ENCODE measurements around the gene WNT11.

The WNT11 gene

DNA sequence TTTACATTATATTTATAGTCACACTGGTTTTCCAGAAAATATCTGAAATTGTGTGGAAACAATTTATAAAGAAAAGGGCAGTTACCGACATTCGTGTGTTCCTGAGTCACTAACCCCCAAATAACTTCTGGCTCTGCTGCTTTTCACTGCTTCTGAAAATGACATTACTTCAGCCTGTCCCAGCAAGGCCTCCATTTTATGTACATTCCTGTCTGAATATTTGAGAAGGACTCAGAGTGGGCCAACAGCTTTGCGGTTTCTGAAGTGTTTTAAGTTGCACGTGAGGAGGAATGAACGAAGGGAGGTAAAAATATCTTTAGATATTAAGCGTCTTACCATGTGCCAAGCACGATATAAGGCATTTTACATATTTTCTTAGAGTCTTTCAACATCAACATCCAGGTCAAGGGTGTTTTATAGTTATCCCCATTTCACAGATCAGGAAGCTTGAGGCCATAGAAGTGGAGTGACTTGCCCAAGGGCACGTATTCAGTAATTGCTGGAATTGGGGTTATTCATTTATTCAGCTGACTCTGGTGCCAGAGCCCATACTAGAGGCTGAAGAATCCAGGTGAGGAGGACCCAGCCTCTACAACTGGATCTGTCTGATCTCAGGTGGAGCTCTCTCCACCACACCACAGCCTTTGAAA, 30.8 kb upstream of the WNT11 start:
- no peak for DNase-seq

DNA sequence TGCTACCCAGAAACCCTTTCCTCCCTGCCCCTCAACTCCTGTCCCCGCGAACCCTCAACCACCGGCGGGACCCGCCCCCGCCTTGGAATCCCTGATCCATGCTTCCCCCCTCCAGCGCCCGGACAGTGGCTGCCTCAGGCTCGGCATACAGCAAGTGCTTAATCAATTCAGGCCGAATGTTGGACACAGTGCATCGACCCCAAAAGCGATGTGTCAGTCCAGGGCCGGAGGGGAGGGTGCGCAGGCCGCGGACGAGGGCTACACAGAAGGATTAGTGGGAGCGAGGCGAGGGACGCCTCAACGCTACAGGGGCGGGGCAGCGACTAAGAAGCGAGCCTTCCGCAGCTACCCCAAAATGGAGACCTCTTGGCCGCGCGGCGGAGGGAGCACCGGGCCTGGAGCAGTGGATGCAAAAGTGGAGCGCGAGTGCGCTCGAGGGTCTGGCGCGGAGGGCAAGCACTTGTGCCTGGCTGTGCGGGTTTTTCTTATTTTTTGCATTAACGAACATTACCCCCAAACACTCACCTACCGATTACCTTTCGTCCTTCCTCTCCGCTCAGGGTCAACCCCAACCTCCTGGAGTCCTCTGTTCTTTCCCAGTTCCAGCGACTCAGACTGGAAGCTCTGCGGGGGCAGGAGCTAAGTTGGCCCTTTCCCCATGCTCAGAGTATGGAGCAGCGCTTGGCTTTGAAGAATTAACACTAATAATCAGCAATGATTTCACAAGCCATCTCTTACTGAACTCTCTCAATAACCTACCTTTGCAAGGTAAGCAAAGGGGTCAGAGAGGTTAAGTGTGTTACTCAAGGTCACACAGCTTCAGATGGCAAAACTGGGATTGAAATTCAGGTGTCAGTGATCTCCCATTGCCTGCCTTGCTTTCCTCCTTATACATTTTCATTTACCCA, 30.0 kb upstream of the WNT11 start:
- DNase-seq: peak; percentile 29

DNA sequence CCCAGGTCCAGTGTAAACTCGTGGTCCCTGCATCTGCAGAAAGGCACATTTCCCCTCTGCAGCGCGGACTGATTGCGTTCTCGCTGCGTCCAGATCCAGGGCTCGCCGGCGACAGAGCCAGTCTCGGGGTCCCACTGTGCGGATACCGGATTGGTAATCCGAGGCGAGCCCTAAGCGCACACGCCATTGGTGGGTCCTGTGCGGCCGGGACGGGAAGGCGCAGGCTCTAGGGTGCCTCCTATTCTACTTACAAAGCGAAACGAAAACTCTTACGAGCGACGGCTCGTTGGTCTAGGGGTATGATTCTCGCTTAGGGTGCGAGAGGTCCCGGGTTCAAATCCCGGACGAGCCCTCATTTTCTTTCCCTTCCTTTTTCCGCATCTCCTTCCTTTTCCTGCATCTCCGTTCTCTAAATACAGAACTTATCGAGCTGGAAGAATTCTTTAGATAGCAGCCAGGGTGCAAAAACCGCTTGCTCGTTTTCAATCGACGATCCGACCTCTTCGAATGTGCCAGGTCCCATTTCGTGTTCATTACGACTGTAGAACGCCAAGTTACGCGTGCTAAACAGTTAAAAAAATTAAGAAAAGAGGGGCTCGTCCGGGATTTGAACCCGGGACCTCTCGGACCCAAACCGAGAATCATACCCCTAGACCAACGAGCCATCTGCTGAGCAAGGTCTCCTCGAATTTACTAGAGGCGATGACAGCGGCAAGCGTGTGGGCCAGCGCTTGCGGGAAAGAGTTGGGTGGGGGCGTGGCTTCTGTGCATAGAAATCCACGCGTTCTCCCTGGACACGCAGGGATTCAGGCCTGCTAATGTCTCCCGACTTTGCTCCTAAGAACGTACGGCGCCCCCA, 29.2 kb upstream of the WNT11 start:
- DNase-seq: peak; percentile 95

DNA sequence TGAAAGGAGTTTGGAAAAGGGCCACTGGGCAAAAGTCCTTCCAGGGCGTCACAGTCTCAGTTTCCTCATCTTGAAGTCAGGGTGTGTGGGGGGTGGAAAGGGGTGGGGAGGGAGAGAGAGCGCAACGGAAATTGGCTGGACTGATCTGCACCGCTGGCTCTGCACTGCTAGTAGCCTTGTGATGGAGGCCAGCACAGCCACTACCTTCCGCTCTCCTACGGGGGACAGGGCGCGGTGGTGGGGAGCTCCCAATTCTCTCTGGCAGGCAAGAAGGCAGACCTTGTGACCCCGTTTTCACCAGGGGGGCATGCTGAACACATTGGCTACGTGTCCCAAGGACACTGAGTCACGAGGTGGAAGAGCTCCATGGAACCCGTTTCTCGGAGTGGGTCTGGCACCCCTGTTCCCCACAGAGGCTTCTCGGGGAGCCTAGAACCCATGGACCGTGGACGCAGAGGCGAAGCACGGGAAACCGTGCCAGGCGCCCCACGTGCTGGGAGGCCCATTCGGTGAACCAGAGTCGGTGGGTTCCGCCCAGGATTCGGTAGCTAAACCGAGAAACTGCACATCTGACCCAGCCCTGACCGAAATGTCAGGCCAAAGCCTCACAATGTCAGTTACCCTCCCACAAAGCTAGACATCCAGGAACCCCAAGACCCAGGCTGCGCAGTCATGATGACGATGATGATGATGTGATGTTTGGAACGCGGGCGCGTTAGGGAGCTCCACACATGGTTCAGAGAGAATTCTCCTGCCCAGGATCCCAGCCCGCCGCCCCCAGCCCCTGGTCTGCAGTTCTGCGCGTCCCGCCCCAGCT, 28.3 kb upstream of the WNT11 start:
- DNase-seq: peak; percentile 39

DNA sequence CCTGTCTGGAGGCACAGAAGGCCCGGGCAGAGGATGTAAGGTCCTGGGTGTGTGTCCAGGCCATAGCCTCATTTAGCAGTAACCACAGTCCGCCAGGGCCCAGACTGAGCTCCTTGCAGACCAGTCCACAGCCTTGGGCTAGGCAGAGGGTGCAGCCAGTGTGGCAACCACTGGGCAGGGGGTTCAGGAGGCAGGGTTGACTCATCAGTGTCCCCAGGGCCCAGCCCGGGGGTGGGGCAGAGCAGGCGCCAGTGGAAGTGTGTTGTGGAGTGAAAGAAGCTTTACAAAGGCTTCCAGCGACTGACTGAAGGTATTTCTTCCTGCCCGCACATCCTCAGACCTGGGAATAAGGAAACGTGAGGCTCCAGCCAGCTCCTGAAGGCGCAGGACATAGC, 27.7 kb upstream of the WNT11 start:
- DNase-seq: no peak

DNA sequence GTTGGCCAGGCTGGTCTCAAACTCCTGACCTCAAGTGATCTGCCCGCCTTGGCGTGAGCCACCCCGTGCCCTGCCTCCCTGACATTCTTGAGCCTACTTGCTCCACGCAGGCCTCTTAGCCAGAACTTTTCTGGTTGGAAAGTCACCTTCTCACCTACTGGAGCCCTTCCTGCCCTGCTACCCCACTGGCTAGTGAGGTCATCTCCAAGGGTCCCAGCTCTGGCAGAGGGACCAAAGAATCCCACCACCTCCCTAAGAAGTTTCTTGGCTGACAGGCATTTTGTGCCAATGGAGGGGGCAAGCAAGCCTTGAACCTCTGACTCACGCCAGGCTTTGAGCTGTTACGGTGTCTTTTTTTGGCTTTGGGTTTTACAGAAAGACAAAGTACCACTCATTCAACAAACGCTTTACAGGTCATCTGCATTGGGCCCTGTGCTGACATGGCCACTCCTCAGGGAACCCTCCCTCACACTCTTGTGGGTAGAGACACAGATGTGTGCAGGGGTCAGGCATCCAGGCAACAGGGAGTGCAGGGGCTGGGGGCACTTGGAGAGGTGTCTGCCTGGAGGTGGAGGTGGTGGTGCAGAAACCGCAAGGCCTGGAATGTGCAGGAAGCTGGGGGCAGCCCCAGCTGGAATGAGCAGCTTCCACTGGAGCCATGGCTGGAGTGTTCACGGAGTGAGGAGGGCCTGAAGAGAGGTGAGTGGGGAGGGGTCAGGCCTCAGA, 27.1 kb upstream of the WNT11 start:
- DNase-seq: no peak

DNA sequence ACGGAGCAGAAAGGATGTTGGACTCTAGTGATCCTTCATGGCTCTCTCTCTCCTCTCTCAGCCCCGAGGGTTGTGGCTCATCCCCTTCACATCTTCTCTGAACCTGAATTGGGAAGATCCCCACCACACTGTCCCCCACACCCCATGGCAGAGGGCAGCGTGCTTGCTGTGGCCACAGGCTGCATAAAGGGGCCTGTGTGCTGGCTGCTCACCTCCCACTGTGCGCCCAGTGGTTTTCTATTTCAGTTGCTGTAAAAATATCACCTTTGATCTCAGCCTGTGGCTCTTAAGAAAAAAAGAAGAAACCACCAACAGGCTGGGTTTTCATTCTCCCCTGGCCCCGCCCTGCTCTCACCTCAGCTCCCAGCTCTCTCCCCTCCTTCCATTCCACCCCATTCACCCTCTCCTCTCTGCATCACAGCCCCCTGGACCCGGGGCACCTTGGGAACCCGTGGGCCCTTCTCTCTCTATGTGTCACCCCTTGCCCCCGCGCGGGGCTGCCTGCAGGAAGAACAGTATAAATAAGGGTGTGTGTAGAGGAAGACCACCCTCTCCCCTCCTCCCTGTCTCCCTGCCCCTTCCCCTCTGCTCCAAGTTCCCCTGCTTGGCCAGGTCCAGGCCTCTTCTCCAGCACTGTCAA, 25.8 kb upstream of the WNT11 start:
- peak; percentile 69 for DNase-seq

DNA sequence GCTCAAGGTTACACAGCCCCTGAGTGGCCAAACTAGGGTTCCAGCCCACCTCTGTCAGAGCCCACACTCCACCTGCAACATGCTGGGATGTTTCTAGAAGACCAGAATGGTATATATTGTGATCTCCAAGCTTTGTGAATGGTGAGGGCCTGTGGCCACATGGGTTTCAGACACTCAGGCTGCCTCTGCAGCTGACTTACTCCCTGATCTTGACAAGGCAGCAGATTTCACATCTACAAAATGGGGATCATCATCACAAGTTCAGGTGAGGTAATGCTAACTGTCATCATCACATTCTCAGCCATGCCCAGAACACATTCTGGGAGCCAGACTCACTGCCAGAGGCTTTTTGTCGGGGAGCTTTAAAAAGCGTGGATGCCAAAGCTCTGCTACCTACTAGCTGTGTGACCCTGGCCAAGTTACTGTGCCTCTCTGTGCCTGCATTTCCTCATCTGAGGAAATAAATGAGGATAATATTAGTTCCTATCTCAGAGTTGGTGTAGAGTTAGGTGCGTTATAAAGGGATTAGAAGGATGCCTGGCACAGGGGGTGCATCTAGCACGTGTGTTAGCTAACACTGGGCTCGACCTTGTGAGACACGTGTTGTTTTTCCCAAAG, 24.9 kb upstream of the WNT11 start:
- no peak for DNase-seq

DNA sequence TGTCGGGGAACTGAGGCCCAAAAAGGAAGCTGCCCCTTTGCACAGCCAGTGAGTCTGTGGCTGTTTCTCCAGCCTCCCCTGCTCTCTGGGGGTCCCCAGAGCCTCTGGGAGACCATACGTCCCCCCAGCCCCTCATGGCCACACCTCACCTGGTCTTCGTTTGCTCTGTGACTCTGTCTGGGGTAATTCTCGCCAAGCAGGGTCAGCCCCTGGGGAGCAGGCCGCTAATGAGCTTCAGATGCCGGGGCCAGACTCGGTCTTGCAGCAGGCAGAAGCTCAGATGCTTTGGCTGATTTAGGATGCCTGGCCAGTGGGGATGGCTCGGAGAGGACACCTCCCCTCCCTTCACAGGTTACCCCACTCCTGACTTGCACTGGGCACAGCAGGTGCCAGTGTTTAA, 24.1 kb upstream of the WNT11 start:
- no peak for DNase-seq

DNA sequence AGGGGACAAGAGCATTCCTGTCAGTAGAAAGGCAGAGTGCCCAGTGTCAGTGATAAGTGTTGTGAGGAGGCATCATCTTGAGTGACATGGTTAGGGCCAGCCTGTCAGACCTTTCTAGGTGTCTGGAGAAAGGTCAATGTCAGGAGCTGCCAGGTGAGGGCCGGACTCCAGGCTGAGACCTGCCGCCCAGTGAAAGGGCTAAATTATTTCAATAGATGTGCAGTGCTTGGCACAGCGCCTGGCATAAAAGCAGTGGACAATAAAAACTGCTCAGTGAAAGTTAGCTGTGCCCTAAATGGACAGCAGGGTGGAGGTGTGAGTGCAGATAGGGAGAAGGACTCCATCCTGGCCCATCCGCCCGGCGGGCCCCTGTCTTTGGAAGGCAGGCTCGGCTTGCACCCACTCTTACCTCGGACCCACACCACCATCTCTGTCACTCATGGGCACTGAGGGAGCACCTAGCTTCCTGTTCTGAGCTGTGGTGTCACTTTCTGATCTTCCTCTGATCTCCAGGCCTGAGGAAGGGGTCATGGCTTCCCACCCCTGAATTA, 23.5 kb upstream of the WNT11 start:
- no peak for DNase-seq

DNA sequence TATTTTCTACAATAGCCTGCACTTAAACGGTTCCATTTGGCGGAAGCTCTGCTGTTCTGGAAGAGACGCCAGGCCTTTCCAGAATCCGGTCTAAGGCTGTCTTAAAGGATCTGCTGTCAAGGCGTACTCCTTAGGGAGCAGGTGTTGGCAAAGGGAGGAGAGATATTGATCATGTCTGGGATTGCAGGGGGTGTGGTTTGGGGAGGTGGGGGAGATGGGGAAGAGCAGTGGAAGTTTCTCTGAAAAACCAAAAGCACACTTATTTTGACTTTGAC, 22.5 kb upstream of the WNT11 start:
- no peak for DNase-seq

DNA sequence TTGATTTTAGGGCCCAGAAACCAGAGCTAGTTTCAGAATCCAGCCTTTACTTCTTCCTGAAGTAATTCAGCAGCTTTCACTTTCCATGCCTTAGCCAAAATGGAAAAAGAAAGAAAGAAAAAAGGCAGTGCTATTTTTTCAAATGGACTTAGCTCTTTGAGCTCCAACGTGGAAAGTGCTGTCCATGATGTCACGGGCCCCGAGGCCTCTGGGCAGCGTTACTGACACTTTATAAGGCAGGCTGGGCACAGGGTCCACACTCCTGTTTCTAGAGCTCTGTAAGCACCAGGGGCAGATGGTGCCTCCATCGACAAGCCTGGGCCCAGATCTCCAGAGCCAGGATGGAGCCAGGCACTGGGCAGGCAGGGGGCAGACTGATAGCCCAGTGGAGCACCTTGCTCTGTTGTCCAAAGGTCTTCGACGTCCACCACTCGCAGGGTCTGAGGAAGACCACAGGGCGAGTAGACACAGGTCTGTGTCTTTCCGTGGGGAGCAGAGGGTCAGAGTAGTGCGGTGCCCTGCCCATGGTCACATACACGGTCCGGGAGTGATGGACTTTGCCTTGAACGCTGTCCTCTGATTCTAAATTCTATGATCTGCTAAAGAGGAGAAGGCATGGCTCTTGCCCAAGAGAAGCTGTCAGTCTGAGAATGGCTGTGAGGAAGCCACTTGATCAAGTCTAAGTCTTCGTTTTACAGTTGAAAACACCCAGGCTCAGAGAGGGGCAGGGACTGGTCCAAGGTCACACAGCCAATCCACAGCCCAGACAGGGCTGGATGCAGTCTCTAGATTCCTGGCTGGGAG, 22.0 kb upstream of the WNT11 start:
- no peak for DNase-seq

DNA sequence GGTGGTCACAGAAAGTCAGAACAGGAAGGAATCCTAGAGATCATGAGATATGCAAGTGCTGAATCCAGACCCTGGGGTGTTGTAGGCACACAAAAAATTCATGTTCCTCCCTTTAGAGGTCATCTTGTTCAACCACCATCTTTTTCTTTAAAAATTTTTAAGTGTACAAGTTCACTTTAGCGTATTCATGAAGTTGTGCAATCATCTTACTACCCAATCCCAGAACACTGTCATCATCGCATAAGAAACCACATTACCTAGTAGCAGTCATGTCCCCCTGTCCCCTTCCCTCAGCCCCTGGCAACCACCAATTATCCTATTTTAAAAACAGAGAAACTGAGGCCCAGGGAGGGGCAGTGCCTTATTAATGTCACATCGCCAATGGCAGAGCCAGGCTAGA, 20.3 kb upstream of the WNT11 start:
- no peak for DNase-seq

DNA sequence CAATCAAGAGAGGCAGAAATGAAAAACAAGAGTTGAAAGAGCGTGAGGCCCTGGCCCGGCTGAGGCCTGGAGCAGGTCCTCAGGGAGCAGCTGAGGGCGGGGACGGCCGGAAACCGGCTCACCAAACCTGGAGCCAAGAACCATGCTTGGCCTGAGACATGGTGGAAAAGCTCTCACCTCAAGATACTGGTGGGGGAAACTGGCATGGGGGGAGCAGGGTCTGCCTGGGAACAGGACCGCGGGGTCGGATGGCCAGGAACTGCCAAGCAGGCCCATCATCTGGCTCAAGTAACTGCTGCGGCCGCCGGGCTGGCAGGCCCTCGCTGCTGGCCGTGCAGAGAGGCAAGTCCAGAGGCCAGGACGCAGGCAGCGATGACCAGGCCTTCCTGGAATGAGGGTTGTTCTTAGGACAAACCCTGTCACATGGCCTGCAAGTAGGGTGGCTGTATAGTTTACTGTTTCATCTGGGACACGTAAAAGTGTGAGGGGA, 18.9 kb upstream of the WNT11 start:
- DNase-seq: no peak

DNA sequence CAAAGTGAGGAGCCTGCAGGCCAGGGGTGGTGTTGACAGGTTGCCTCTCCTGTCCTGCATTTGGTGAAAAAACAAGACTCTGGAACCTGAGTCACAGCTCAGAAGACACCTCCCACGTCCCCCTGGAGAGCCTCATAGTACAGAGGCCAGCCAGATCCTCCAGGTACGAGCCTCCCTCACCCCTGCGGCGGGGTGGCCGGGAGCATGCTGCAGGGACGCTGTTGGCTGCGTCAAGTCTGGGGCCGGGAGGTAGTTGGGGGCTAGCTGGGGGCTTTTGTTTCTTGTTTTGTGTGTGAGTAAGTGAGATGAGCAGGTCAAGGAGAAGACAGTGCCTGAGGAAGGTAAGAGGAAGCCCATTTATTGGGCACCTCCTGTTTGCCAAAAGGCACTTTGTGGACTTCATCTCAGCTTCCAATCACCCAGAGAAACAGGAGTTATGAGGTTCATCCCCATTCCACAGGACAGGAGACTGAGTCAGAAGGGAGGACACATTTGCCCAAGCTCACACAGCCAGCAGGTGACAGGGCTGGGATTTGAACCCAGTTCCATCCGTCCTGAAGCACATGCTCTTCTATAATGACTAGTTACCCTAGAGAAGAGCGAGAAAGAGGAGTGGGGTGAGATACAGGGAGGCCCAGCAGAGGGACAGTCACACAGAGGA, 18.3 kb upstream of the WNT11 start:
- no peak for DNase-seq

DNA sequence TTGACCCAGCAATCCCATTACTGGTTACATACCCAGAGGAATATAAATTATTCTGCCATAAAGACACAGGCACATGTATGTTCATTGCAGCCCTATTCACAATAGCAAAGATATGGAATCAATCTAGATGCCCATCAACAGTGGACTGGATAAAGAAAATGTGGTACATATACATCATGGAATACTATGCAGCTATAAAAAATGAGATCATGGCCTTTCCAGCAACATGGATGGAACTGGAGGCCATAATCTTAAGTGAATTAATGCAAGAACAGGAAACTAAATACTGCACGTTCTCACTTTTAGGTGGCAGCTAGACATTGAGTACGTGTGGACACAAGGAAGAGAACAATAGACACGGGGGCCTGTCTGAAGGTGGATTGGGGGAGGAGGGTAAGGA, 15.1 kb upstream of the WNT11 start:
- no peak for DNase-seq

DNA sequence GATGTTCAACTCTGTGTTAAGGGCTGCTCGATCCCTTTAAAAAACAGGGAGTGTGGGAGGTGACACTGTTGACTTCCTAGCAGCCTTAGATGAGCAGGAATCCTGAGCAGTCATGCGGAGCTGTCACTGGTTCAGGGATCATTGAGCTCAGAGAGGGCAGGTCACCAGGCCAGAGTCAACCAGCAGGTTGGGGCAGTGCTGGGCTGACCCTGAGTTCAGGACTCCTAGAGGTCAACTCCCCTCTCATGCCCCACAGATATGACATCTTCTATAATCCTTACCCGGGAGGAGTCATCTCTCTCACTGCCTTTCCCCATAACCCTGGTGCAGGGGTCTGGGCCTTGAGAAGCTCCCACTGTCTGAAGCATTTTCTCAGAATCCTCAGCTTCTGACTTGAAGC, 12.9 kb upstream of the WNT11 start:
- DNase-seq: no peak

DNA sequence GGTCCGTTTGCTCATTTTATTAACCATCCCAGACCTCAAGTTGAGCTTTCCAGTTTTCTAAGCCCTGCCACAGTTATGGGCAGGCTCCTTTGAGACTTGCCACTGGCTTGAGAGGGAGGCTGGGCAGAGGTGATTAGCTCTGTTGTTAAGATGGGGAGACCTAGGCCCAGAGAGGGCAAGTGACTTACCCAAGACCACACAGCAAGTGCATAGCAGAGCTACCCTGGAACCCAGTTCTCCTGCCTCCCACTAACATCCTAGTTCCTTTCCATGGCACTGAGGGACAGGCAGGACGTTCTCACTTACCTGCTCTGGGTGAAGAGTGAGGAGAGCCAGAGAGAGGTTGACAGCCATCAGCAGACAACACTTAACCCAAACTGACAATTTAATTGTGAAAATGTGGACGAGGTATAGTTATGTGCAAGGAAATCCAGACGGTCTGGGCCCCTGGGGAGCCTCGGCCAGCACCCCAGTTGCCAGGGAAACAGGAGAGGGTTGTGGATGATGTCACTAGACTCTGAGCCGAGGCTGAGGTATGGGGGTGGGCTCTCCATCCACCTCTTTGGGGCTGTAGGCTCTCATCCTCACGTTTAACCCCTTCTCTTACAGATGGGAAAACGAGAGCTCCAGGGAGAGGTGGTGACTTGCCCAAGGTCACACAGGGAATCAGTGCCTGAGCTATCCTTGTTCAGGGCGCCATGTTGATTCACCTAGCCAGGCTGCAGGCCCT, 12.3 kb upstream of the WNT11 start:
- DNase-seq: no peak

All from CD4-positive, alpha-beta T cell treated with Interleukin-17A for 1 hour (primary cell).